HCT116 (cell line): ENCODE data around the gene CAP2. TPM values are rescaled to one million over a fixed set of nuclear protein-coding genes. Genes with fewer than 3 reads are reported as not detected.

Source experiments
- ATAC-seq: fragments of 200-7000 bp; cut with Tn5 transposase; 2 replicates; pipeline ENCODE4 v1.9.1; 2020; ENCODE audit warnings: mild to moderate bottlenecking, moderate library complexity
- BruUV-seq: library from RNA; stranded (reverse); fragments of 400-500 nt; replicated peaks from 2 replicates; lab custom pipeline; 2021; lab: Mats Ljungman, UMichigan
- CTCF ChIA-PET: fragments of 300-600 bp; sonication (Branson Sonifier 250); formaldehyde crosslinking; loops from one replicate; lab custom pipeline; 2021; ENCODE audit warnings: antibody characterized with exemption; lab: Charles Lee
- POLR2A ChIA-PET: fragments of 300-600, 350-600 bp; sonication (Branson Sonifier 250); formaldehyde crosslinking; loops from one replicate; lab custom pipeline; 2021; ENCODE audit warnings: antibody characterized with exemption; lab: Charles Lee
- RAD21 ChIA-PET, 2 experiments: fragments of 300-600 bp; sonication (Branson Sonifier 250); formaldehyde crosslinking; loops; one replicate each; lab custom pipeline; 2023; ENCODE audit warnings: low total read pairs in 2 of 2; ENCODE audit not compliant: uncharacterized antibody in 2 of 2, unreplicated experiment in 2 of 2, low non-redundant PET in 1 of 2; lab: Charles Lee
- DNase-seq: peaks from one replicate; pipeline ENCODE4 v3.0.0-alpha.2; 2010; ENCODE audit warnings: low read depth, low spot score
- H2AFZ ChIP-seq: fragments of 200-600 bp; shearing (Covaris generic), sonication (generic); 2 replicates; pipeline ENCODE4 v1.6.1; 2017; ENCODE audit warnings: low read depth, mixed run types, mixed read lengths, antibody characterized with exemption, low read length; ENCODE audit not compliant: poor library complexity, severe bottlenecking
- H3K27ac ChIP-seq: 2 replicates; pipeline ENCODE4 v1.5.1; 2012; ENCODE audit warnings: low read depth, low read length
- H3K27me3 ChIP-seq: fragments of 200-600 bp; sonication (generic); 2 replicates; pipeline ENCODE4 v1.6.1; 2016; ENCODE audit warnings: mixed run types, low read length, mixed read lengths; ENCODE audit not compliant: insufficient read depth
- H3K36me3 ChIP-seq, 2 experiments: fragments of 200-500 bp in 1 of 2; fragments of 200-600 bp in 1 of 2; sonication (Bioruptor generic) in 1 of 2; sonication (generic) in 1 of 2; 2 replicates each; pipeline versions ENCODE4 v1.5.1 to v1.6.1; 2014 to 2016; ENCODE audit warnings: low read length in 2 of 2, inconsistent platforms in 1 of 2, mixed read lengths in 1 of 2, mixed run types in 1 of 2; ENCODE audit not compliant: insufficient read depth in 2 of 2, control insufficient read depth in 1 of 2
- H3K4me1 ChIP-seq, 2 experiments: fragments of 200-600 bp in 1 of 2; sonication (generic) in 1 of 2; 2 replicates each; pipeline versions ENCODE4 v1.5.1 to v1.6.1; 2012 to 2017; ENCODE audit warnings: low read length in 2 of 2, inconsistent platforms in 1 of 2, mild to moderate bottlenecking in 1 of 2, mixed read lengths in 1 of 2, mixed run types in 1 of 2, moderate library complexity in 1 of 2; ENCODE audit not compliant: insufficient read depth in 2 of 2, control insufficient read depth in 1 of 2
- H3K4me2 ChIP-seq: fragments of 200-600 bp; sonication (generic); 2 replicates; pipeline ENCODE4 v1.6.1; 2017; ENCODE audit warnings: mixed run types, low read length, mixed read lengths
- H3K4me3 ChIP-seq, 2 experiments: fragments of 200-600 bp in 1 of 2; sonication (generic) in 1 of 2; replicated peaks in 1 of 2; 2 replicates each; pipeline ENCODE4 v1.5.1; 2011 to 2016; ENCODE audit warnings: low read length in 2 of 2, control low read depth in 1 of 2, low read depth in 1 of 2, mild to moderate bottlenecking in 1 of 2, mixed read lengths in 1 of 2, mixed run types in 1 of 2
- H3K79me2 ChIP-seq: fragments of 200-600 bp; sonication (generic); 2 replicates; pipeline ENCODE4 v1.6.1; 2017; ENCODE audit warnings: mild to moderate bottlenecking, mixed run types, low read length, moderate library complexity, mixed read lengths; ENCODE audit not compliant: insufficient read depth
- H3K9ac ChIP-seq: fragments of 200-600 bp; sonication (generic); 2 replicates; pipeline ENCODE4 v1.6.1; 2016; ENCODE audit warnings: low read length, mixed read lengths
- H3K9me2 ChIP-seq: fragments of 200-600 bp; sonication (generic), shearing (Covaris generic); 2 replicates; pipeline ENCODE4 v1.6.1; 2017; ENCODE audit warnings: mixed run types, mild to moderate bottlenecking, moderate library complexity; ENCODE audit not compliant: insufficient read depth
- H3K9me3 ChIP-seq, 2 experiments: fragments of 200-500 bp in 1 of 2; fragments of 200-600 bp in 1 of 2; sonication (Bioruptor generic) in 1 of 2; sonication (generic) in 1 of 2; 2 replicates each; pipeline ENCODE4 v1.6.1; 2014 to 2017; ENCODE audit warnings: low read length in 2 of 2, mixed read lengths in 2 of 2, inconsistent platforms in 1 of 2, low read depth in 1 of 2, mild to moderate bottlenecking in 1 of 2, mixed run types in 1 of 2, moderate library complexity in 1 of 2; ENCODE audit not compliant: control insufficient read depth in 1 of 2, insufficient read depth in 1 of 2
- H4K20me1 ChIP-seq: fragments of 200-600 bp; sonication (generic), shearing (Covaris generic); 2 replicates; pipeline ENCODE4 v1.6.1; 2017; ENCODE audit warnings: mixed run types, mild to moderate bottlenecking, moderate library complexity; ENCODE audit not compliant: insufficient read depth
- ATF3 ChIP-seq: IDR thresholded peaks from 2 replicates; pipeline ENCODE4 v1.6.1; 2012
- CBX3 ChIP-seq: IDR thresholded peaks from 2 replicates; pipeline ENCODE4 v1.6.1; 2012; ENCODE audit warnings: low read depth
- CEBPB ChIP-seq: IDR thresholded peaks from 2 replicates; pipeline ENCODE4 v1.6.1; 2012; ENCODE audit warnings: low read depth
- CTCF ChIP-seq, 3 experiments: fragments of 200-600 bp in 1 of 3; sonication (generic) in 1 of 3; IDR thresholded peaks in 2 of 3; conservative IDR thresholded peaks in 1 of 3; 2 replicates each; pipeline ENCODE4 v1.5.1; 2012 to 2017; ENCODE audit warnings: low read depth in 2 of 3, low read length in 2 of 3, antibody characterized with exemption in 1 of 3, borderline replicate concordance in 1 of 3, control low read depth in 1 of 3, mild to moderate bottlenecking in 1 of 3, mixed read lengths in 1 of 3, mixed run types in 1 of 3, moderate library complexity in 1 of 3; ENCODE audit not compliant: insufficient read depth in 1 of 3
- EGR1 ChIP-seq: IDR thresholded peaks from 2 replicates; pipeline ENCODE4 v1.6.1; 2012; ENCODE audit warnings: low read depth
- JUND ChIP-seq: IDR thresholded peaks from 2 replicates; pipeline ENCODE4 v1.6.1; 2012
- POLR2AphosphoS5 ChIP-seq: IDR thresholded peaks from 2 replicates; pipeline ENCODE4 v1.6.1; 2011; ENCODE audit warnings: mild to moderate bottlenecking, low read depth, low read length, moderate library complexity
- RAD21 ChIP-seq: IDR thresholded peaks from 2 replicates; pipeline ENCODE4 v1.6.1; 2012; ENCODE audit warnings: low read depth, mild to moderate bottlenecking
- SP1 ChIP-seq: IDR thresholded peaks from 2 replicates; pipeline ENCODE4 v1.6.1; 2012; ENCODE audit warnings: low read depth
- TCF7L2 ChIP-seq: IDR thresholded peaks from 2 replicates; pipeline ENCODE4 v1.7.0; 2011; ENCODE audit warnings: borderline replicate concordance, inconsistent platforms; ENCODE audit not compliant: insufficient read depth, insufficient read length; ENCODE audit errors: extremely low read depth
- ZFX ChIP-seq: fragments of 450-650 bp; IDR thresholded peaks from 2 replicates; pipeline ENCODE4 v1.6.1; 2017
- ZNF274 ChIP-seq: fragments of 200-500 bp; sonication (Bioruptor generic); IDR thresholded peaks from 2 replicates; pipeline ENCODE4 v1.6.1; 2014; ENCODE audit warnings: mild to moderate bottlenecking, low read depth, low read length, inconsistent platforms
- intact Hi-C: fragments of 100-400 bp; cut with micrococcal nuclease; formaldehyde crosslinking; loops from 2 replicates; pipeline ENCODE4 v1.10.0; 2022
- total RNA-seq: library from RNA; stranded (reverse); gene quantifications from one replicate; pipeline ENCODE4 v1.2.1, GENCODE V29; 2021; ENCODE audit not compliant: unreplicated experiment

The CAP2 gene
- total RNA-seq, 1 experiment from 2014 or later: 3.8 TPM

- intact Hi-C loops: no loop called here
- no peak overlapping the region for H3K27ac ChIP-seq
- H3K4me1 ChIP-seq: peaks cover 12 to 20% of the 10 kb centered on the region in 2 experiments
- H4K20me1 ChIP-seq: no peaks in the 10 kb centered on the region
- no peaks in the 10 kb centered on the region for H3K79me2 ChIP-seq
- DNase-seq: no peak
- RAD21 ChIA-PET: no interaction called here
- no peak overlapping the region for H3K4me2 ChIP-seq
- H3K9me2 ChIP-seq: no peaks in the 10 kb centered on the region
- no peaks in the 10 kb centered on the region for H3K27me3 ChIP-seq
- H3K9me3 ChIP-seq: no peaks in the 10 kb centered on the region
- no peak overlapping the region for H3K9ac ChIP-seq
- TF ChIP-seq ZNF274 (no peak), ZFX (no peak), CEBPB (no peak), ATF3 (no peak), CTCF (IDR thresholded peaks at IDR 0.05 in 2 of 3, conservative IDR thresholded peaks at IDR 0.05 in 1 of 3; ENCODE audit: borderline replicate concordance in 1 of 3, insufficient read depth in 1 of 3, low read depth in 2 of 3, low read length in 2 of 3) (no peak), JUND (no peak), RAD21 (no peak), EGR1 (no peak), TCF7L2 (no peak), CBX3 (no peak), SP1 (no peak), POLR2AphosphoS5 (no peak)
- TF ChIP-seq, all 23 proteins: peak for 0
- no TSS peak for BruUV-seq
- CTCF ChIA-PET: no interaction called here
- ATAC-seq: no peak
- POLR2A ChIA-PET: no interaction called here
- H2AFZ ChIP-seq: no peak overlapping the region
- H3K4me3 ChIP-seq: no peak overlapping the region
- no peaks in the 10 kb centered on the region for H3K36me3 ChIP-seq
Measured at GRCh38 chr6:17501982-17502704, 108.7 kb downstream of the CAP2 start.
